HG03135 (cell line): Measurements from ENCODE around the gene PRKCQ.

Experiments
- ATAC-seq: cut with Tn5 transposase; IDR thresholded peaks from one replicate; pipeline ENCODE4 v1.9.1; 2021; ENCODE audit warnings: mild to moderate bottlenecking, moderate library complexity; ENCODE audit not compliant: unreplicated experiment

The PRKCQ gene

GRCh38 chr10:6579904-6580278, at the start of gene PRKCQ:
TSS of gene PRKCQ (minus strand) at chr10:6580276. CDS start at chr10:6515135, 65,141 bp downstream.
- no peak for ATAC-seq

GRCh38 chr10:6625428-6625827, 45.4 kb upstream of the PRKCQ start:
- ATAC-seq = no peak

GRCh38 chr10:6624392-6624791, 44.3 kb upstream of the PRKCQ start:
- ATAC-seq = no peak

GRCh38 chr10:6622921-6623320, 42.8 kb upstream of the PRKCQ start:
- no peak for ATAC-seq

GRCh38 chr10:6621536-6621935, 41.5 kb upstream of the PRKCQ start:
- no peak for ATAC-seq

- no peak for ATAC-seq
Measured at GRCh38 chr10:6619660-6620059, 39.6 kb upstream of the PRKCQ start.

- no peak for ATAC-seq
Measured at GRCh38 chr10:6618340-6618739, 38.3 kb upstream of the PRKCQ start.

- no peak for ATAC-seq
Measured at GRCh38 chr10:6617309-6618076, 37.4 kb upstream of the PRKCQ start.

- ATAC-seq = no peak
Measured at GRCh38 chr10:6615971-6616370, 35.9 kb upstream of the PRKCQ start.

GRCh38 chr10:6612371-6612770, 32.3 kb upstream of the PRKCQ start:
- ATAC-seq = no peak

GRCh38 chr10:6610647-6611046, 30.6 kb upstream of the PRKCQ start:
- no peak for ATAC-seq

GRCh38 chr10:6609625-6610024, 29.5 kb upstream of the PRKCQ start:
- ATAC-seq = no peak

- ATAC-seq = no peak
Measured at GRCh38 chr10:6607778-6608177, 27.7 kb upstream of the PRKCQ start.

- ATAC-seq = no peak
Measured at GRCh38 chr10:6607182-6607581, 27.1 kb upstream of the PRKCQ start.

- no peak for ATAC-seq
Measured at GRCh38 chr10:6603142-6604125, 23.4 kb upstream of the PRKCQ start.

GRCh38 chr10:6602700-6603084, 22.6 kb upstream of the PRKCQ start:
- no peak for ATAC-seq

- no peak for ATAC-seq
Measured at GRCh38 chr10:6602026-6602699, 22.1 kb upstream of the PRKCQ start.

- no peak for ATAC-seq
Measured at GRCh38 chr10:6601246-6601805, 21.2 kb upstream of the PRKCQ start.

GRCh38 chr10:6600224-6600987, 20.3 kb upstream of the PRKCQ start:
- no peak for ATAC-seq

- ATAC-seq = no peak
Measured at GRCh38 chr10:6598679-6599078, 18.6 kb upstream of the PRKCQ start.
